CD14-positive monocyte (primary cell): ENCODE data around the gene CHN1. TPM values are rescaled to one million over a fixed set of nuclear protein-coding genes. Genes with fewer than 3 reads are reported as not detected.

Experiments used
- DNase-seq, 3 donors: peaks; one replicate each; pipeline ENCODE4 v3.0.0-alpha.2; 2011 to 2022
- H2AFZ ChIP-seq: 2 replicates; pipeline ENCODE4 v1.6.0; 2012; ENCODE audit warnings: mild to moderate bottlenecking, low read depth, low read length, inconsistent platforms; ENCODE audit not compliant: insufficient read depth, poor library complexity, severe bottlenecking
- H3K27ac ChIP-seq, 2 donors: 1 replicate in 1 of 2; 2 replicates in 1 of 2; pipeline ENCODE4 v1.5.1; 2012 to 2013; ENCODE audit warnings: low read length in 2 of 2, control low read depth in 1 of 2, inconsistent platforms in 1 of 2, low read depth in 1 of 2, mild to moderate bottlenecking in 1 of 2
- H3K27me3 ChIP-seq, 2 donors: one replicate each; pipeline versions ENCODE4 v1.6.0 to v1.6.1; 2011 to 2013; ENCODE audit warnings: low read length in 2 of 2; ENCODE audit not compliant: control insufficient read depth in 2 of 2, insufficient read depth in 2 of 2
- H3K36me3 ChIP-seq, 2 donors: replicated peaks in 1 of 2; 1 replicate in 1 of 2; 2 replicates in 1 of 2; pipeline versions ENCODE4 v1.5.1 to v1.6.1; 2012 to 2013; ENCODE audit warnings: low read length in 2 of 2, control low read depth in 1 of 2, inconsistent platforms in 1 of 2, mild to moderate bottlenecking in 1 of 2; ENCODE audit not compliant: insufficient read depth in 2 of 2, control insufficient read depth in 1 of 2
- H3K4me1 ChIP-seq, 2 donors: 1 replicate in 1 of 2; 2 replicates in 1 of 2; pipeline versions ENCODE4 v1.5.1 to v1.6.1; 2012 to 2013; ENCODE audit warnings: low read length in 2 of 2, control low read depth in 1 of 2, inconsistent platforms in 1 of 2, mild to moderate bottlenecking in 1 of 2, moderate library complexity in 1 of 2; ENCODE audit not compliant: insufficient read depth in 2 of 2, control insufficient read depth in 1 of 2
- H3K4me2 ChIP-seq: replicated peaks from 2 replicates; pipeline ENCODE3; 2012; ENCODE audit warnings: low read length, moderate library complexity, mild to moderate bottlenecking; ENCODE audit not compliant: poor library complexity, severe bottlenecking; ENCODE audit errors: extremely low read depth
- H3K4me3 ChIP-seq, 3 experiments: fragments of 200-600 bp in 1 of 3; sonication (generic) in 1 of 3; replicated peaks in 1 of 3; 1 replicate in 2 of 3; 2 replicates in 1 of 3; pipeline ENCODE4 v1.5.1; 2011 to 2013; ENCODE audit warnings: low read length in 3 of 3, mild to moderate bottlenecking in 3 of 3, control low read depth in 2 of 3, low read depth in 2 of 3, inconsistent platforms in 1 of 3, moderate library complexity in 1 of 3
- H3K79me2 ChIP-seq: 2 replicates; pipeline ENCODE4 v1.6.0; 2012; ENCODE audit warnings: mild to moderate bottlenecking, control low read depth, inconsistent platforms, low read length, moderate library complexity; ENCODE audit not compliant: insufficient read depth
- H3K9ac ChIP-seq: 2 replicates; pipeline ENCODE4 v1.6.0; 2017; ENCODE audit warnings: low read length, mild to moderate bottlenecking; ENCODE audit not compliant: insufficient read depth, poor library complexity, severe bottlenecking
- H3K9me3 ChIP-seq, 2 donors: replicated peaks in 1 of 2; 1 replicate in 1 of 2; 2 replicates in 1 of 2; pipeline versions ENCODE4 v1.5.1 to v1.6.1; 2012 to 2013; ENCODE audit warnings: low read length in 2 of 2, control low read depth in 1 of 2; ENCODE audit not compliant: control insufficient read depth in 1 of 2, insufficient read depth in 1 of 2
- H4K20me1 ChIP-seq: 2 replicates; pipeline ENCODE4 v1.6.0; 2012; ENCODE audit warnings: mild to moderate bottlenecking, low read length, control low read depth, moderate library complexity; ENCODE audit not compliant: insufficient read depth
- H3K27ac Mint-ChIP-seq, 7 donors: one replicate each; pipeline ENCODE4 v1.8.0; 2020; ENCODE audit warnings: mild to moderate bottlenecking in 7 of 7, mixed read lengths in 7 of 7, moderate library complexity in 6 of 7, inconsistent platforms in 2 of 7
- H3K27me3 Mint-ChIP-seq, 3 donors: one replicate each; pipeline ENCODE4 v1.8.0; 2021 to 2022; ENCODE audit warnings: low read depth in 3 of 3, mild to moderate bottlenecking in 3 of 3, mixed read lengths in 3 of 3, moderate library complexity in 3 of 3, inconsistent platforms in 1 of 3
- H3K36me3 Mint-ChIP-seq, 2 donors: one replicate each; pipeline ENCODE4 v1.8.0; 2020; ENCODE audit warnings: mixed read lengths in 2 of 2, inconsistent platforms in 1 of 2, mild to moderate bottlenecking in 1 of 2
- H3K4me1 Mint-ChIP-seq: one replicate; pipeline ENCODE4 v1.8.0; 2020; ENCODE audit warnings: mild to moderate bottlenecking, mixed read lengths
- H3K4me3 Mint-ChIP-seq, 2 donors: one replicate each; pipeline ENCODE4 v1.8.0; 2020; ENCODE audit warnings: mild to moderate bottlenecking in 2 of 2, mixed read lengths in 2 of 2, moderate library complexity in 1 of 2
- H3K9me3 Mint-ChIP-seq, 7 donors: one replicate each; pipeline ENCODE4 v1.8.0; 2020 to 2022; ENCODE audit warnings: mixed read lengths in 7 of 7, mild to moderate bottlenecking in 6 of 7, moderate library complexity in 6 of 7, inconsistent platforms in 2 of 7
- WGBS: methylation state at CpG from one replicate; pipeline ENCODE4 v1.1.5; 2013; ENCODE audit warnings: missing lambda C conversion rate; ENCODE audit not compliant: insufficient coverage; 5-methylcytosine and 5-hydroxymethylcytosine counted together
- intact Hi-C, 2 donors: fragments of 100-400 bp; cut with micrococcal nuclease; formaldehyde crosslinking; loops; one replicate each; pipeline versions ENCODE4 v1.15.0 to v1.15.1; 2023
- polyA plus RNA-seq, 3 donors: library from polyadenylated mRNA; depleted of rRNA in 1 of 3; unstranded in 2 of 3; stranded (reverse) in 1 of 3; fragments of 300-500 nt in 2 of 3; fragments of >200 nt in 1 of 3; fragmentation: Illumina TruSeq in 2 of 3; gene quantifications; 1 replicate in 2 of 3; 2 replicates in 1 of 3; pipeline ENCODE4 v1.2.3, GENCODE V29; 2012 to 2021
- TF ChIP-seq, protein P1 (sequence below): fragments of 200-600 bp; IDR thresholded peaks from one replicate; pipeline ENCODE4 v1.8.0; 2022; ENCODE audit warnings: antibody characterized with exemption, mild to moderate bottlenecking

Gene CHN1
- polyA plus RNA-seq, 3 donors, result 0.36 TPM; not detected in 2

DNA sequence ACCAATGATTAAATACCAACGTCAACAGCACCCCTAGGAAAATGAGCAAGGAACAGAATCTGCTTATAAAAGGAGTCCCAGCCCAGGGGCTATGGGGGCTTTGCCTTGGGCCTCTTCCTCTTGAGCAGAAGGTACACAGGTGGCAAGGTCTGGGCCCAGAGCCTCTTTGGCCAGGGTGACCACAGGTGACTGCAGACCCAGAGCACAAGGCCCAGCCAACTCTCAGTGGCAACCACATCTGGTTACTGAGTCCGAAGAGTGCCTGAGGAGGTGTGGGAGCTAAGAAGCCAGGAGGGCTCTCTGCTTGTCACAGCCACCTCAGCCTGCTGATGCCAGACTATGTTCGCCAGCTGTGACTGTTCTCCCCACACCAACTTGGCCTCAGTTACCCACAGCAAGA is 34.3 kb upstream of the CHN1 start:
- TF ChIP-seq, protein P1, sequence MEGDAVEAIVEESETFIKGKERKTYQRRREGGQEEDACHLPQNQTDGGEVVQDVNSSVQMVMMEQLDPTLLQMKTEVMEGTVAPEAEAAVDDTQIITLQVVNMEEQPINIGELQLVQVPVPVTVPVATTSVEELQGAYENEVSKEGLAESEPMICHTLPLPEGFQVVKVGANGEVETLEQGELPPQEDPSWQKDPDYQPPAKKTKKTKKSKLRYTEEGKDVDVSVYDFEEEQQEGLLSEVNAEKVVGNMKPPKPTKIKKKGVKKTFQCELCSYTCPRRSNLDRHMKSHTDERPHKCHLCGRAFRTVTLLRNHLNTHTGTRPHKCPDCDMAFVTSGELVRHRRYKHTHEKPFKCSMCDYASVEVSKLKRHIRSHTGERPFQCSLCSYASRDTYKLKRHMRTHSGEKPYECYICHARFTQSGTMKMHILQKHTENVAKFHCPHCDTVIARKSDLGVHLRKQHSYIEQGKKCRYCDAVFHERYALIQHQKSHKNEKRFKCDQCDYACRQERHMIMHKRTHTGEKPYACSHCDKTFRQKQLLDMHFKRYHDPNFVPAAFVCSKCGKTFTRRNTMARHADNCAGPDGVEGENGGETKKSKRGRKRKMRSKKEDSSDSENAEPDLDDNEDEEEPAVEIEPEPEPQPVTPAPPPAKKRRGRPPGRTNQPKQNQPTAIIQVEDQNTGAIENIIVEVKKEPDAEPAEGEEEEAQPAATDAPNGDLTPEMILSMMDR, result no peak
- Histone ChIP-seq H3K4me2 (no peak overlapping the region), H3K79me2 (no peaks in the 10 kb centered on the region), H2AFZ (no peak overlapping the region), H3K9ac (no peak overlapping the region), H4K20me1 (no peaks in the 10 kb centered on the region), H3K27me3 (no peaks in the 10 kb centered on the region), H3K27ac (no peak overlapping the region), H3K4me1 (peaks cover 15 to 18% of the 10 kb centered on the region in 2 donors), H3K36me3 (no peaks in the 10 kb centered on the region), H3K9me3 (no peaks in the 10 kb centered on the region), H3K4me3 (no peak overlapping the region)
- H3K4me3 Mint-ChIP-seq, result no peak overlapping the region
- intact Hi-C loops, result no loop called here
- peaks cover 0 to 4% (median 1%) of the 10 kb centered on the region in 7 donors for H3K9me3 Mint-ChIP-seq
- peaks cover 0 to 2% (median 0%) of the 10 kb centered on the region in 3 donors for H3K27me3 Mint-ChIP-seq
- H3K27ac Mint-ChIP-seq, result peak overlapping the region in 1 of 7 donors; percentile 35
- peaks cover 17% of the 10 kb centered on the region for H3K4me1 Mint-ChIP-seq
- DNase-seq, result no peak
- 100% methylated on average over 1 of the region's 3 CpGs for WGBS
- H3K36me3 Mint-ChIP-seq, result no peaks in the 10 kb centered on the region

DNA sequence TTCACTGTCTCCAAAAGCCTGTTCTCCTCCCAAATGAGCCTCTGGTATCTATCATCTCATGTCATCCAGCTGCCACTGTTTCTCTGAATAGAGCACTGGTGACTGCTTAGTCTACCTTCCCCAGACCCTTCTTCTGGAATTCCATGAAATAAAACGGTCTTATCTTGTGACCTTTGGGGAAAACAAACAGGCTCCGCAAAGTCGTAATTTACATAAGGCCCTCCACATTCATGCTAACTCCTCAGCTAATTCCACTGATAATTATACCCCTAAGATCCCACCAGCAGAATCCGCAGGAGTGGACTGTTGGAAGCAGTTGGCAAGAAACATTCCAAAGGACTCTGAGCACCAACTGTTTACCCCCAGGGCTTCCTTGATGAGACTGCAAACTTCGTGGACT is 33.9 kb upstream of the CHN1 start:
- intact Hi-C loops, result no loop called here
- no peak overlapping the region for H3K27ac Mint-ChIP-seq

More for the DNA sequence above, 33.9 kb upstream of the CHN1 start:
- no peaks in the 10 kb centered on the region for H3K9me3 ChIP-seq
- Mint-ChIP-seq H3K4me3 (no peak overlapping the region), H3K27me3 (peaks cover 0 to 2% (median 0%) of the 10 kb centered on the region in 3 donors), H3K9me3 (peaks cover 0 to 4% (median 1%) of the 10 kb centered on the region in 7 donors), H3K4me1 (peaks cover 17% of the 10 kb centered on the region), H3K36me3 (no peaks in the 10 kb centered on the region)
- H3K4me3 ChIP-seq, result no peak overlapping the region
- H3K9ac ChIP-seq, result no peak overlapping the region
- H3K27ac ChIP-seq, result no peak overlapping the region
- no peaks in the 10 kb centered on the region for H4K20me1 ChIP-seq
- H2AFZ ChIP-seq, result no peak overlapping the region
- no peak for DNase-seq
- H3K4me1 ChIP-seq, result peaks cover 15 to 18% of the 10 kb centered on the region in 2 donors
- H3K36me3 ChIP-seq, result no peaks in the 10 kb centered on the region
- no peaks in the 10 kb centered on the region for H3K79me2 ChIP-seq
- TF ChIP-seq, protein P1, result no peak
- WGBS, result 89% methylated on average over 5 of the region's 5 CpGs
- no peak overlapping the region for H3K4me2 ChIP-seq
- no peaks in the 10 kb centered on the region for H3K27me3 ChIP-seq
